Stimulated activated CD8-positive, alpha-beta memory T cell treated with anti-CD3 and anti-CD28 coated beads, Interleukin-15, amount 100 ng/mL, for 1 hour (primary cell): ENCODE results near the gene MRGPRX3.
"Not testable (repeated sequence)": the region's sequence is repeated elsewhere in the genome, so short reads cannot be mapped to it uniquely, and the experiment has no call there.

Experiments used
- DNase-seq: peaks from one replicate; pipeline ENCODE4 v3.0.0-alpha.2; 2020; ENCODE audit warnings: low read depth

Gene MRGPRX3

GRCh38 chr11:18132341-18132740 is at the start of gene MRGPRX3:
Gene MRGPRX3, plus strand, starts transcription at chr11:18132571. Its CDS starts 4,632 bp downstream, at chr11:18137203.
- DNase-seq, result no peak

GRCh38 chr11:18088366-18088765 is 44.0 kb upstream of the MRGPRX3 start:
- no peak for DNase-seq

- DNase-seq, result no peak
Measured at GRCh38 chr11:18088966-18089365, 43.4 kb upstream of the MRGPRX3 start.

GRCh38 chr11:18091731-18092130 is 40.6 kb upstream of the MRGPRX3 start:
- DNase-seq, result no peak

- no peak for DNase-seq
Measured at GRCh38 chr11:18093959-18094358, 38.4 kb upstream of the MRGPRX3 start.

- DNase-seq, result no peak
Measured at GRCh38 chr11:18100926-18101656, 31.3 kb upstream of the MRGPRX3 start.

- no peak for DNase-seq
Measured at GRCh38 chr11:18105086-18105801, 27.1 kb upstream of the MRGPRX3 start.

GRCh38 chr11:18105802-18106574 is 26.4 kb upstream of the MRGPRX3 start, which contains the start of gene SAAL1:
Gene SAAL1, minus strand, starts transcription at chr11:18106082. Its CDS starts 41 bp downstream, at chr11:18106041.
- peak; percentile 87 for DNase-seq

- DNase-seq, result no peak
Measured at GRCh38 chr11:18106688-18107087, 25.7 kb upstream of the MRGPRX3 start.

GRCh38 chr11:18108254-18108653 is 24.1 kb upstream of the MRGPRX3 start:
- DNase-seq, result no peak

GRCh38 chr11:18111005-18111404 is 21.4 kb upstream of the MRGPRX3 start:
- no peak for DNase-seq

GRCh38 chr11:18115360-18116127 is 16.8 kb upstream of the MRGPRX3 start:
- DNase-seq, result peak; percentile 27

- DNase-seq, result not testable (repeated sequence)
Measured at GRCh38 chr11:18121331-18121828, 11.0 kb upstream of the MRGPRX3 start.

GRCh38 chr11:18131115-18131514 is 1.3 kb upstream of the MRGPRX3 start:
- DNase-seq, result not testable (repeated sequence)

GRCh38 chr11:18135308-18135707 is 2.9 kb downstream of the MRGPRX3 start:
- no peak for DNase-seq

GRCh38 chr11:18137186-18137800 is 4.9 kb downstream of the MRGPRX3 start:
- no peak for DNase-seq

GRCh38 chr11:18140145-18140544 is 7.8 kb downstream of the MRGPRX3 start:
- no peak for DNase-seq

- DNase-seq, result no peak
Measured at GRCh38 chr11:18144243-18144642, 11.9 kb downstream of the MRGPRX3 start.

GRCh38 chr11:18145025-18145424 is 12.7 kb downstream of the MRGPRX3 start:
- DNase-seq, result no peak

GRCh38 chr11:18145837-18146236 is 13.5 kb downstream of the MRGPRX3 start:
- DNase-seq, result no peak

GRCh38 chr11:18151581-18151980 is 19.2 kb downstream of the MRGPRX3 start:
- DNase-seq, result no peak
